Cardiac septum (tissue), 1 donor: ENCODE data around the gene NNT. TPM values are rescaled to one million over a fixed set of nuclear protein-coding genes. Genes with fewer than 3 reads are reported as not detected.

Source experiments
- DNase-seq: peaks from one replicate; pipeline ENCODE4 v3.0.0-alpha.2; 2020; ENCODE audit warnings: low spot score
- intact Hi-C: fragments of 100-400 bp; cut with DNase I; formaldehyde crosslinking; loops from one replicate; pipeline ENCODE4 v1.14.0; 2022
- total RNA-seq: library from RNA; stranded (reverse); fragmentation: NEBNext Ultra II Directional; extraction: Animal tissue kit (Norgen Biotek cat#: 25700); gene quantifications from one replicate; pipeline ENCODE4 v1.2.1, GENCODE V29; 2021
- donor health status: DM: no; HTN: no; CAD: no.

NNT gene
- total RNA-seq, 1 donor from 2014 or later: 396 TPM

DNA sequence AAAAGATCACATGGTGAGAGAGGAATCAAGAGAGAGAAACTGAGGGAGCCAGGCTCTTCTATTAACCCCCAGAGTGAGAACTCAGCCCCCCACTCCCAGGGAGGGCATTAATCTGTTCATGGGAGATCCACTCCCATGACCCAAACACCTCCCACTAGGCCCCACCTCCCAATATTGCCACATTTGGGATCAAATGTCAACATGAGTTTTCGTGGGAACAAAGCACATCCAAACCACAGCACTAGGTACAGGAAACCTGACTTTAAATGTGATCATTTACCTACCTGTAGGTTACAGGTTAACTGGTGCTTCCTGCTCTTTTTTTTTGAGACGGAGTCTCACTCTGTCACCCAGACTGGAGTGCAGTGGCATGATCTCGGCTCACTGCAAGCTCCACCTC is 16.9 kb downstream of the NNT start:
- no peak for DNase-seq
- intact Hi-C loops: no loop called here

DNA sequence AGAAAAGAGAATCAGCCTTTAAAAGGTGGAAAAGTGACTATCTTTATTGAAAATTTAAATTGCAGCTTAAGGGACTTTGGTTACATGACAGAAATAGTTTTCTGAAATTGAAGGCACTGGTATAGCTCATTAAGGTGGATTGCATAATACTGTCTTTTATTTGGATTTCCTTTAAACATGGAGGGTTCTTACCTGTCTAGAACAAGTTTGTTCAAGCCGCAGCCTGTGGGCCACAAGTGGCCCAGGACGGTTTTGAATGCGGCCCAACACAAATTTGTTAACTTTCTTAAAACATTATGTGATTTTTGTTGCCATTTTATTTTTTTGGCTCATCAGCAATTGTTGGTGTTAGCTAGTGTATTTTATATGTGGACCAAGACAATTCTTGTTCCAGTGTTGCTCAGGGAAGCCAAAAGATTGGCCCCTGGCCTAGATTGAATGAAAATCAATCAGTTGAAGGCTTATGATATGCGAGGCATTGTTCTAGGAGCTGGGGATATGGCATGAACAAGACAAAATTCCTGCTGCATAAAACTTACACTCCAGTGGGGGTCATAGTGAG is 18.0 kb downstream of the NNT start:
- intact Hi-C loops: no loop called here
- no peak for DNase-seq

DNA sequence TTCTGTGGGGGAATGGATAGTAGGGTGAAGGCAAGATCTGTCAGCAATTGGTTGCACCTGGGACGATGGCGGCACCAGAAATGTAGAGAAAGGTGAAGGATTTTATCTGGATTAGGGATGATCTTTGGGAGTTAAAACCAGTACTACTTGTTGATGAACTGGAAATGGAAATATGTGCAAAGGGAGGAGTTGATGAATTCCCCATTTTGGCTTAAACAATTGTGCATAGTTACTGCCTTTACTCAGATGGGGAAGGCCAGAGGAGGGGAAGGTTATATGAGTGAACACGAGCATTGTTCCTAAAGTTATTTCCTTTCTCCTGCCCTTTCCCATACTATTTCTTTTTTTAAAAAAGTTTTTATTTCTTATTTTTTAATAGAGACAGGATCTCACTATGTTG is 19.1 kb downstream of the NNT start:
- intact Hi-C loops: no loop called here
- DNase-seq: no peak

DNA sequence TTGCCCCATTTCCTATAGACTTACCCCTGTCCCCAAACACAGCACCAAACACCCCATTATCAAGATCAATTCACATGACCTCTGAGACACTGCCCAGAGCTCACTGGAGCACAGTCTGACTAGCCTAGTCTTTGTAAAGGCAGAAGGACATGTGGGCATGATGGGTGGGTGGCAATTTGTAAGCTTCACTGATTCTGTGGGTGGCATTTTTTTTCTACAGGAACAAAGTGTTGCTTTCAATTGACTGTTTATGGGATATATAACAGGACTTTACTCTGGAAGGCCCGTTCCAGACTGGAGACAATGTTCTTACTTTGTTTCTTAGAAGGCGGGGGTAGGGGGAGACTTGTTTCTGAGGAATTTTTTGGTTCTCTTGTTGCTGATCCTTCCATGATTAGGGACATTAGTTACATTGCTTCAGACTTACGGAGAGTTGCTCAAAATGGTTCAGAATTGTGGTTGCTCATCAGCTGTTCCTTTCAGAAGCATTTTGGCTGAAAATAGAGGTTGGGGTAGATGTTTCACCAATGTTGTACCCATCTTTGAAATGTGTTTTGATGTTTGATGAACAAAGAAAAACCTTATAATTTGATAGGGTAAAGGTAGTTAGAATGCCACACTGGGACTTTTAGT is 20.2 kb downstream of the NNT start:
- DNase-seq: no peak
- intact Hi-C loops: no loop called here

DNA sequence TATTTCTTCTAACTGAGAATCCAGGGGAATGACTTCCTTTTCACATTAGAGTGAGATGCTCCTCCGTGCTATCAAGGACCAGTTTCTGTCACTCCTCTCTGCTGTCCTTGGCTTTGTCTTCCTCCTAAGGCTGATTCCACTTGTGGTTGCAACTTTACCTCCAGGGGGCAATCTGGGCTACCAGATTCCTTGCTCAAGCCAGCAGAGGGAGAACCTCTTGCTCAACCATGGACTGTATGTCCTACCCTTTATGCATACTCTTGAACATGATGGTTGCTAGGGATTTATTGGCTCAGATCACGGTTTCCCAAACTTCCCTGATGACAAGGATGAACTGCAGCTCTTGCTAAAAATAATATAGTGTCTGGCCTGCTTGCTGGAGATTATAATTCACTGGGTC is 24.0 kb downstream of the NNT start:
- no peak for DNase-seq
- intact Hi-C loops: no loop called here

DNA sequence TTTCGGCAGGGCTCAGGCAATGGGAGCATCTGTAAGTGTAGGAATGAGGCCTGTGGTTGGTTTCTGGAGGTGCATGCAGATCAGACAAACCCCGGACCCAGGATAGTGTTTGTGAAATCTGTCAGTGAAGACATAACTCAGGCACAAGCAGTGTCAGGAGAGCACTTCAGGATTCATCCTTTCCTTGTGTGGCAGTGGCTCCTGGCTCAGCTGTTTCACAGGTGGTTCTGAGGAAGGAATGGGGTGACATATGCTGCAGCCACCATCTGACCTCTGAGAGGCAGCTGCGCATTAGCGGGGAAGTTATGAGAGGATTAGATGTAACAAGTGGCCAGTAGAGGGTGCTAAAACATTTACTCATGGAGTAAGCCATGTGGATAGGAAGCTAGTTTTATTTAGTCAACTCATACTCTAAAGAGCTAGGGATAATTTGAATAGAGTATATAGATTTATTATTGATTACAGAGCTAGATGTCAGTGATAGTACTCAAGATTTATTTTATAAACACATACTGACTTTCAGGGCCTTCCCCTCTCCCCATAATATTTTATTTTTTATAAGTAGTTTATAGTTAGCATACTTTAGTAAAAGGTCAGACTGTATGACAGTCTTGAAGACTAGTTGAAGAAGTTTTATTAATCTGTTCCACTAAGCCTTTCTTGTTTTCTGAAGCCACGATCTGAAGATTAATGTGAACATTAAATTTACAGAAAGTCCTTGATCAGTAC is 28.4 kb downstream of the NNT start:
- intact Hi-C loops: loop anchor here (2.0 kb wide), 1 partner anchor 75 kb away; the partner anchor contains the start of gene PAIP1
- no peak for DNase-seq

DNA sequence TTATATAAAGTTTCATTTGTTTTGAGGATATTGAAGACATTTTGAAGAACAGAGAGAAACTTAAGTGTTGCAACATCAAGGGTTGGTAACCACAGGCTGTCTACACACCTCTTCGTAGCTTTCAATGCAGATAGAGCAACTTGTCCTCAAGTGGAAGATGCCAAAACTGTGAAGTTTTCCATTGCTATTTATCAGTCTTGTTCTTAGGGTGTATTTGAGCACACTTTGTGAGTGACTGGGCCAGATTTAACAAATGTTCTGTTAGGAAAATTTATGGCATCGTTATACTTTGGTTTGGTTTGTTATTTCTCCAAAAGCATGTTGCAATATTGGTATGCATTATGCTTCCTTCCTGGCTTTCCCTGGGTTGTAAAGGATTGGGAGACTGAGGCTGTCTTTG is 31.6 kb downstream of the NNT start:
- DNase-seq: no peak
- intact Hi-C loops: no loop called here

DNA sequence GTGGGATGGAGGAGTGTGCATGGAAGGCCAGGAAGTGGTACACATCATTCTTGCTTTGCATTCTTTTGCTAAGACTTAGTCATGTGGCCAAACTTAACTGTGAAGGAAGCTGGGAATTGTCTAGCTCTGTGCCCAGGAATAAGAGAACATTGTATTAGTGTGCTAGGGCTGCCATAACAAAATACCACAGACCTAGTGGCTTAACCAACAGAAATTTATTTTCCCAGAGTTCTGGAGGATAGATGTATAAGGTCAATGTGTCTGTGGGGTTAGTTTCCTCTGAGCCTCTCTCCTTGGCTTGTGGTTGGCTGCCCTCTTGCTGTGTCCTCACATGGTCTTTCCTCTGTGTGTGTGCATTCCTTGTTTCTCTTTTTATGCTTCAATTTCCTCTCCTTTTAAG is 32.4 kb downstream of the NNT start:
- DNase-seq: no peak
- intact Hi-C loops: no loop called here

DNA sequence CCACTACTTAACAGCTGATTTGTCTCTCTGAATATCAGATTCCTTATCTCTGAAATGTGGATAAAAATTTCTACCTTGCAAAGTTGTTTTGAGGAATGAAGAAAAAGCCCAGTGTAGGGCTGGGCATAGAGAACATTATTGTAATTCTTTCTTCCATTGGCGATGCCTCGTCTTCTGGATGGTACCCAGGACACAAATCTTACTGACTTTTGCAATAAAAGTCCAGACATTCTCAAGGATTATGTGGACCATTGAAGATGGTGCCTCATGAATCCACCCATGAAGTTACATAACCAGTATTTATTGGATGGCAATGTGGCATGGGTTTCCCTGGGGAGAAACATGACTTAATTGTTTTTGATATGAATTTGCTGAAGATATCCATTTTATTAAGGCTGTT is 33.1 kb downstream of the NNT start:
- DNase-seq: no peak
- intact Hi-C loops: no loop called here

DNA sequence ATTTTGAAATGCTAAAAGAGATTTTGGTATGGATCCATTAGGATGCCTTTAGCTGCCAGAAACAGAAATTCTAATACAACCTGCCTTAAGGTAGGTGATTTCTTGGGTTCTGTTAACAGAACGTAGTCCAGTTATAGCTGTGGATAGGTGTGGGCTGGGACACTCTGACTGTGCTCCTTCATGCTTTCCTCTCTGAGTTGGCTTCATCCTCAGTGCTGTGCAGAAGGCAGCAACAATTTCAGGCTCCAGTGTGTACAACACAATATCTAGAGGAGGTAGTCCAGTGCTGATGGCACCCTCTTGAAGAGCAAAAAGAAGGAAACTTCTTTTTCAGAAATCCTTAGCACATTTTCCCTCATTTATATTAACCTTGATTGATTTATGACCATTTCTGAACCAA is 34.4 kb downstream of the NNT start:
- intact Hi-C loops: no loop called here

DNA sequence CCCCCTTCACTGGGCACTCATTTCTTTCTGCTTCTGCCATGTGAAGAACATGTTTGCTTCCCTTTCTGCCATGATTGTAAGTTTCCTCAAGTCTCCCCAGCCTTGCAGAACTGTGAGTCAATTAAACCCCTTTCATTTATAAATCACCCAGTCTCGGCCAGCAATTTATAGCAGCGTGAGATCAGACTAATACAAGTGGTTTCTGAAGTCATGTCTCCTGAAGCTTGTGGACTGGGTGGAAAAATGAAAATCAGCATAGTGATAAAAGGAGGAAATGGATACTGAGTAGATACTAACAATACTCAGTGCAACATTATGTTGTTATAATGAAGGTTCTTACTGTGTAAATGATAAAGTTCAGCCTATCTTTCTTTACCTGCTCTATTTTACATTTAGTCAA is 35.1 kb downstream of the NNT start:
- intact Hi-C loops: no loop called here
- no peak for DNase-seq

More for the DNA sequence above, 34.4 kb downstream of the NNT start:
- no peak for DNase-seq

DNA sequence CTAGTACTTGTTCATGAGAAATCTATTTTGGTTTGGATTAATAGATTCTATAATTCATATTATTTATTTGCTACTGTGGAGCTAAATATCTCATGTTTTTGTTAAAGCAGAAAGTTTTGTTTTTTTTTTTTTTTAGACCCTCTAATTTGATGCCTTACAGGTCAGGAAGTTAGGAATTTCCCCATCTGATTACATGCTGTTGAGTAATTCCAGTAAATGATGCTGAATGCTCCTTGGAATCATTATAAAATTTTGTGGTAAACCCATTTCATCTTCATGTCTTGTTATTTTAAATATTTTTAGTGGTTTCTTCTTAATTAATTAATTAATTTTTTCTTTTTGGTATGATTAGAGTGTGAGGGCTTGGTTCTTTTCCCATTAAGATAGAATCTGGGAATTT is 35.6 kb downstream of the NNT start:
- DNase-seq: no peak
- intact Hi-C loops: no loop called here

DNA sequence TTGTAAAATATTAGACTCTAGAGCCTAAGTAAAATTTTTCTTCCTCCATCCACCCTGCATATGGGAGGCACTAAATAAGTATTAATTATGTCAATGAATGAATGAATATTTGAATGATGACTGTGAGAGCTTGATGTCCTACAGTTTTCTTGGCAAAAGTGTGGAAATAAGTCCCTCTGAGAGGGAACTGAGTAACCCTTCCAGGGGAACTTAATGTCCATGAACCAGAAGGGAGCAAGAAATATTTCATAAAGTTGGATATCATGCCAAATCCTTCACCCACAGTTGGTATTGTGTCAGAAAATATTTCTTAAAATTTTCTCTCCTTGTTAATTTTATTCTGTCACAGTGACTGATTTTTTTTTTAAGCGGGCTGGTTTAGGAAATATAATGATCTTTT is 36.6 kb downstream of the NNT start:
- intact Hi-C loops: no loop called here
- DNase-seq: no peak

DNA sequence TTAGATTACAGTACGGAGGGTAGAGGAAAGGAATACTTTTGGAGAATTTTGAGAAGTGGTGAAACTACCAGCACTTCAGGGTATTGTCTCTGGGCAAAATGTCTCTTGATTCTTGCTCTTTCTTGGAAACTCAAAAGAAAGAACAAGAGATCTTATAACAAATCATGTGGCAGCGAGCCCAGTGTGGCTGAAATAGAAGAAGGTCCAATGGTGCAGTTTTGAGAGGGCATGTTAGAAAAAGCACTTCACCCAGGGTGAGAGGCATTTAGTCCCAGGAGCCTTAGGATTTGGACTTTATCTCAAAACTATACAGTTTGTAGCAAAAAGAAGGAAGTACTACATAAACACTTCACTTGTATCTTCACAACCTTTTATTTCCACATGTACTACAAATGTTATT is 39.4 kb downstream of the NNT start:
- DNase-seq: no peak

DNA sequence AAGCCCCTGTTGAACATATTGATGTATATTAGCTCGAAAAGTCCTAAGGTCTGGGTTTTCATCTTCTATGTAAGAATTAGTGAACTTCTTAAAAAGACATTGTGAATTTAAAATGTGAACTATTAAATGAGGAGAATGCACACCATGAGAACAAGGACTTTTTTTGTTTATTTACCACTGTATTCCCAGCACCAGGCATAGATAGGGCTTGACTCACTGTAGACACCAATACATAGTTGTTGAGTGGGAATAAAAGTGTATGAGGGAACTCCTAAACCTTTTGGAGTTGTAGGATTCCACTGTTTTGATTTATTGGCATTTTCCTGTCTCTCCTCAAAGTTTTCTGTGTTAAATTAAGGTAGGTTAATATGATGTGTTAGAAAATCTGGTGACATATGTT is 40.3 kb downstream of the NNT start:
- intact Hi-C loops: no loop called here

More for the DNA sequence above, 39.4 kb downstream of the NNT start:
- intact Hi-C loops: no loop called here

DNA sequence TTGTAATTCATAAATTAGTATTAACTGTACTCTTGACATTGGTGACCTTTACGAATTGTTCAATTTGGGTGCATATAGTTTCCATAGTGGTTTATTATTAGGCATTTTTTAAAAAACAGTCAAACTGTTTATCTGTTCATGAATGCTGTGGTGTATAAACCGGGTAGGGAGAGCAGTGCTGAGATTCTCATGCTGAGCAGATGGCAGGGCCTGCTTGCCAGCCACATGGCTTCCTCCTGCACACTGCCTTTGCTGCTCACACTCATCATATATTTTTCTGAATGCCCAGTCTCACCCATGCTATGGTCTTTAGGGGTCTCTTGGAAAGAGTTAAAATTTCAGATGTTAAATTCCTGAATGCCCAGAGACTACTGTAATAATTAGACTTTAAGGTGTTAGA is 40.8 kb downstream of the NNT start:
- no peak for DNase-seq
- intact Hi-C loops: no loop called here

More for the DNA sequence above, 40.3 kb downstream of the NNT start:
- no peak for DNase-seq

DNA sequence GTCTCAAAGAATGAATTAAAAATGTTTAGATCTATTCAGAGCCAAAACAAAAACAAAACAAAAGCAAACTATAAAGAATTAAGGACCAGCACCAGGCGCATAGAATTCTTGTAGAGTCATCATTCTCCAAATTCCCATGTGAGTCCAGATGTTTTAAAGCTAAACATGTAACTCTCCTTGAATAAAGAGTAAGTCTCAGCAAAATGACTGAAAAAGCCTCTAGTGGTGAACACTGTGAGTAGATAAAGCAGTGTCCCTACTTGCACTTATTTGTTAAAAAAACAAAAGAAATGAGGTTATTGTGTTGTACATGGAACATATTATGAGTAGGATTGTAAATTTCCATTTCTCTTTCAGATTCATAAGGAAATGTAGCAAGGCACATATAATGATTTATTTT is 44.0 kb downstream of the NNT start:
- intact Hi-C loops: no loop called here
- DNase-seq: no peak

DNA sequence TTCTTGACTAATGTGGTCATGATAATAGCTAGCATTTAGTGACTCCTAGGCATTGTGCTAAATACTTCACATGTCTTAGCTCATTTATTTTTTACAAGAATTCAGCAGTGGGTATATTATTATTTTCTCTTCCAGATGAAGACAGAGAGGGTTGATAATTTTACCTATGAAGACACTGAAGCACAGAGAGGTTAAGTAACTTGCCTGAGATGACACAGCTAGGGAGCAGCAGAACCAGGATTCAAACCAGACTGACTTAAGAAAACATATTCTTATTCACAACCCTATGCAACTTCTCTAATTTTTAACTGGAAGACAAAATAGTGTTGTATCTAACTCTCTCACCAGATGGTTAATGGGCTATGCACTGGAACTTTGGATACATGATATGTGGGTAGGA is 44.8 kb downstream of the NNT start:
- DNase-seq: no peak
- intact Hi-C loops: no loop called here

DNA sequence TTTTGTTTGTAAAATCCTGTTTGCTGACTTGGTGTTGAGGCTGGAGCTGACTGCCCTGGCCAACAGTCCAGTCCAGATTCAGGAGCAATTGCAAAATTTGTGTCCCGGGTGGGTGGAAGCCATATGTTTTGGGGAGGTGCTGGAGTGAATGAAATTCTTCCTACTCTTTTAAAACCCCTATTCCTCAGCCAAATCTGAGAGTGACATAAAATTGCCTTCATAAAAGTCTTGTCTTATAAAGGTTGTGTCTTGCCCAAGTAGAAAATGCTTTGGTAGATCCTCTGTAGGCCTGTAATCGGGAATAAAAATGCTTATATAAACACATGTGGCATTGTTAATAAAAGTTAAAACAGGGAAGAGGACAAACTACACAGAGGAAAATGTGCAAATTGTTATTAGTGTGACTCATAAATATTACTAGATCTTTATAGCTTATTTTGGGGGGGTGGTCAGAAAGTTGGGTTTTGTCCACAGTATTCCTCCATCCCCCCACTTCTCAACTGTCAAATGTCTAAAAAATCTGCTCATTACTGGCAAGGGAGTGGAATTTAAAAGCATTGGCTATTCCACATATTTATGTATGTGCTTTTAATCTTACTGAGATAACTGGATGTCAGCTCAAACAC is 45.6 kb downstream of the NNT start:
- no peak for DNase-seq
- intact Hi-C loops: no loop called here

DNA sequence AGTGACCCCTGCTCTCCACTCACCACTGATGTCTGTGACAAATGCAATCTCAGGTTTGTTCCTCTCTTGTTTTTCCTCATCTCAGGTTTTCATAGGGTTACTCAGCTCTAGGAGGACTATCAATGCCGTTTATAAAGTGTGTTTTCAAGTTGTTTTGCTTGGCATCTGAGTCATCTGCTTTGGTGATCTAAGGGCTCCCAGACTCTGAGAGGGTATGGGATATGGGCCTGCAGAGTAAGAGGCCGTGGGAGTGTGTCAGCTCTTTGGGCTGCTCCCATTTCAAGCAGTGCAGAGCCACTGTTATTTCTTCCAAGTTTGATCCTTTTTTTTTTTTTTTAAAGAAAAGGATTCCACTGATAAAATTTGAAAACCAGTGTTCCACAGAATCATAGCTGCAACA is 46.3 kb downstream of the NNT start:
- no peak for DNase-seq
- intact Hi-C loops: no loop called here
